K562 (cell line): ENCODE data around the gene PODNL1. TPM values are rescaled to one million over a fixed set of nuclear protein-coding genes. Genes with fewer than 3 reads are reported as not detected.

Experiments
- FOXM1 ChIP-seq, 2 experiments: fragments of 450-650 bp in 1 of 2; sonication (generic) in 1 of 2; formaldehyde crosslinking in 1 of 2; IDR thresholded peaks; 2 replicates each; pipeline versions ENCODE4 v1.6.1 to v1.9.0; 2017 to 2022; ENCODE audit warnings: low read depth in 2 of 2, mild to moderate bottlenecking in 2 of 2, missing genetic modification reagents in 1 of 2, moderate library complexity in 1 of 2
- PML ChIP-seq: IDR thresholded peaks from 2 replicates; pipeline ENCODE4 v1.6.1; 2012; ENCODE audit warnings: low read length, inconsistent platforms
- ZNF436 ChIP-seq: fragments of 250-450, 450-650 bp; sonication (Bioruptor Pico); formaldehyde crosslinking; IDR thresholded peaks from 2 replicates; pipeline ENCODE4 v1.7.0; 2020; ENCODE audit warnings: mild to moderate bottlenecking
- ZSCAN29 ChIP-seq: fragments of 450-650 bp; IDR thresholded peaks from 2 replicates; pipeline ENCODE4 v1.6.1; 2017
- polyA plus RNA-seq, 8 experiments: library from polyadenylated mRNA; depleted of rRNA in 4 of 8; stranded (reverse) in 5 of 8; unstranded in 3 of 8; fragments of >200 nt; fragmentation: Nextera tagmentation in 2 of 8; fragmentation: Illumina TruSeq in 1 of 8; extraction: Ambion mirVana in 2 of 8; extraction: Trizol in 1 of 8; gene quantifications; 2 replicates each; pipeline versions ENCODE4 v1.2.1 to v1.2.3, GENCODE V29; 2011 to 2014; ENCODE audit warnings: inconsistent platforms in 1 of 8, missing spikeins in 1 of 8
- total RNA-seq, 7 experiments: library from RNA; depleted of rRNA in 6 of 7; stranded (reverse); fragments of >200 nt in 6 of 7; fragmentation: Illumina TruSeq in 2 of 7; extraction: Trizol in 2 of 7; gene quantifications; 2 replicates each; pipeline versions ENCODE4 v1.2.1 to v1.2.3, GENCODE V29; 2011 to 2021; ENCODE audit warnings: low replicate concordance in 1 of 7
- TF ChIP-seq, protein P1 (sequence below): fragments of 200-400 bp; formaldehyde crosslinking; IDR thresholded peaks from 2 replicates; pipeline ENCODE4 v1.6.1; 2017; ENCODE audit warnings: mild to moderate bottlenecking, low read depth, low read length, moderate library complexity
- TF ChIP-seq, protein P2 (sequence below): sonication (generic); formaldehyde crosslinking; IDR thresholded peaks from 2 replicates; pipeline ENCODE4 v1.8.1; 2023; ENCODE audit warnings: mild to moderate bottlenecking, missing genetic modification reagents
- TF ChIP-seq, protein P3 (sequence below): sonication (generic); formaldehyde crosslinking; IDR thresholded peaks from 2 replicates; pipeline ENCODE4 v1.8.0; 2022; ENCODE audit warnings: mild to moderate bottlenecking, missing genetic modification reagents

PODNL1 gene
- total and polyA plus RNA-seq, 9 of the 15 experiments (the other 6 are each of a cell fraction or from before 2014, with no cell fraction given): 0.18 to 0.47 (median 0.23) TPM; not detected in 3

DNA sequence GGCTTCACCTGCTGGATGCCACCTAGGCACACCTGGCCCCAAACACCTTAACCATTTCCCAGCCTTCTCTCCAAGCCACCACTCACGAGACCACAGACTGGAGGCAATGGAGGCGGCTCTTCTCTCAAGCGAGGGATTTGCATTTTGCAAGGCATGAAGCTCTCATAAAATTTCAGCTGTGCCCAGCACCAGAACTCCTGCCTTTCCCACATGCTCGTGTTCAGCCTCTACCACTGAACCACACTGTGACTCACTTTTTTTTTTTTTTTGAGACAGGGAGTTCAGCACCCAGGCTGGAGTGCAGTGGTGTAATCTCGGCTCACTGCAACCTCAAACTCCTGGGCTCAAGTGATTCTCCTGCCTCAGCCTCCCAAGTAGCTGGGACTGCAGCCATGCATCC, 50.7 kb downstream of the PODNL1 start (continued):
- TF ChIP-seq, protein P1, sequence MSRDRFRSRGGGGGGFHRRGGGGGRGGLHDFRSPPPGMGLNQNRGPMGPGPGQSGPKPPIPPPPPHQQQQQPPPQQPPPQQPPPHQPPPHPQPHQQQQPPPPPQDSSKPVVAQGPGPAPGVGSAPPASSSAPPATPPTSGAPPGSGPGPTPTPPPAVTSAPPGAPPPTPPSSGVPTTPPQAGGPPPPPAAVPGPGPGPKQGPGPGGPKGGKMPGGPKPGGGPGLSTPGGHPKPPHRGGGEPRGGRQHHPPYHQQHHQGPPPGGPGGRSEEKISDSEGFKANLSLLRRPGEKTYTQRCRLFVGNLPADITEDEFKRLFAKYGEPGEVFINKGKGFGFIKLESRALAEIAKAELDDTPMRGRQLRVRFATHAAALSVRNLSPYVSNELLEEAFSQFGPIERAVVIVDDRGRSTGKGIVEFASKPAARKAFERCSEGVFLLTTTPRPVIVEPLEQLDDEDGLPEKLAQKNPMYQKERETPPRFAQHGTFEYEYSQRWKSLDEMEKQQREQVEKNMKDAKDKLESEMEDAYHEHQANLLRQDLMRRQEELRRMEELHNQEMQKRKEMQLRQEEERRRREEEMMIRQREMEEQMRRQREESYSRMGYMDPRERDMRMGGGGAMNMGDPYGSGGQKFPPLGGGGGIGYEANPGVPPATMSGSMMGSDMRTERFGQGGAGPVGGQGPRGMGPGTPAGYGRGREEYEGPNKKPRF: no peak
- TF ChIP-seq PML (no peak), FOXM1 (IDR thresholded peaks at IDR 0.05; ENCODE audit: low read depth) (no peak), FOXM1 (CRISPR knock-in tag; IDR thresholded peaks at IDR 0.05; ENCODE audit: low read depth) (no peak), ZNF436 (CRISPR knock-in tag) (no peak), ZSCAN29 (no peak)
- TF ChIP-seq, protein P2, sequence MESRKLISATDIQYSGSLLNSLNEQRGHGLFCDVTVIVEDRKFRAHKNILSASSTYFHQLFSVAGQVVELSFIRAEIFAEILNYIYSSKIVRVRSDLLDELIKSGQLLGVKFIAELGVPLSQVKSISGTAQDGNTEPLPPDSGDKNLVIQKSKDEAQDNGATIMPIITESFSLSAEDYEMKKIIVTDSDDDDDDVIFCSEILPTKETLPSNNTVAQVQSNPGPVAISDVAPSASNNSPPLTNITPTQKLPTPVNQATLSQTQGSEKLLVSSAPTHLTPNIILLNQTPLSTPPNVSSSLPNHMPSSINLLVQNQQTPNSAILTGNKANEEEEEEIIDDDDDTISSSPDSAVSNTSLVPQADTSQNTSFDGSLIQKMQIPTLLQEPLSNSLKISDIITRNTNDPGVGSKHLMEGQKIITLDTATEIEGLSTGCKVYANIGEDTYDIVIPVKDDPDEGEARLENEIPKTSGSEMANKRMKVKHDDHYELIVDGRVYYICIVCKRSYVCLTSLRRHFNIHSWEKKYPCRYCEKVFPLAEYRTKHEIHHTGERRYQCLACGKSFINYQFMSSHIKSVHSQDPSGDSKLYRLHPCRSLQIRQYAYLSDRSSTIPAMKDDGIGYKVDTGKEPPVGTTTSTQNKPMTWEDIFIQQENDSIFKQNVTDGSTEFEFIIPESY (CRISPR knock-in tag): no peak
- TF ChIP-seq, protein P3, sequence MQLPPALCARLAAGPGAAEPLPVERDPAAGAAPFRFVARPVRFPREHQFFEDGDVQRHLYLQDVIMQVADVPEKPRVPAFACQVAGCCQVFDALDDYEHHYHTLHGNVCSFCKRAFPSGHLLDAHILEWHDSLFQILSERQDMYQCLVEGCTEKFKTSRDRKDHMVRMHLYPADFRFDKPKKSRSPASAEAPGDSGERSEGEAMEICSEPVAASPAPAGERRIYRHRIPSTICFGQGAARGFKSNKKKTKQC (CRISPR knock-in tag): no peak
